ENCODE data around the gene ADCY2. TPM values are rescaled to one million over a fixed set of nuclear protein-coding genes. Genes with fewer than 3 reads are reported as not detected.
A peak's percentile ranks its signal among the peaks of the same experiment; 100 is the strongest.

Gene ADCY2
- total RNA-seq, 1 experiment from 2014 or later = 17.3 TPM

DNA sequence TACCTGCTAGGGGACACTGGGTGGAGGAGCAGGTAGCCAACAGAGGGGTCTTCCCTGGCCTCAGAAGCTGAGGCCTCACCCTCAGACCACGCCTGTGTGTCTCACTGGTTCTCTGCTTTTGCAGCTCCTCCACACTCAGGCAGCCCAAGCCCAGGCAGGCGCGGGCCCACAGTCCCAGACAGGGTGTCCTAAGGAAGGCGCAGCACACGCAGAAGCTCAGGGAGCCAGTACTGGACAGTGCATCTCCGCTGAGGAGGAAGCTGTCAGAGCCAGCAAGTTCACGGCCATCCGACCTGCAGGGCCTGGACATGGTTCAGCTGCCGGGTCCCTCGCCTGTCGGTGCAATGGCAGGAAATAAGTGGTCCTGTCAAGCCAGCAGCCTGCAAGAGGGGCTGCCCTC is 429.7 kb downstream of the ADCY2 start:
- Histone ChIP-seq H3K4me3 (ENCODE audit: insufficient read depth, low read depth, low read length) (no peak overlapping the region), H3K27me3 (ENCODE audit: control insufficient read depth, insufficient read depth, low read length) (no peaks in the 10 kb centered on the region), H3K36me3 (replicated peaks; ENCODE audit: control insufficient read depth, insufficient read depth, low read length) (peaks cover 22% of the 10 kb centered on the region)
- no peak for DNase-seq

DNA sequence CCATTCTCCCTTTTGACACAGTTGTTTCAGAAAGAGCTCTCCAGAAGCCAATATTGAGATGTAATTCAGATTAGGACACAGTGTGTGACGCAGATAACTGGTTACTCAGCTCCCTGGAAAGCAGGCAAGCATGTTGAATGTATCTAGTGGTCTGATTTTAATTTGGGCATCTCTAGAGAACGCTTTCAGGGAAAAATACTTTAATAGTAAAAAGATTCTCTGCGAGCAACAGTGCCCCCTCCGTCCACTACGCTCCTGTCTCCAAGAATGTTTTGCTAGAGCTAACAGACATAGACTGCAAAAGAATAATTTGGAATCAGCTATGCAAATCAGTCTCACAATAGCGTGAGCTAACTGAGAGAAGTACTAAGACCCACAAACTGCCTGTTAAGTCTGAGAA is 431.7 kb downstream of the ADCY2 start:
- no peak overlapping the region for H3K4me3 ChIP-seq (ENCODE audit: insufficient read depth, low read depth, low read length)
- H3K27me3 ChIP-seq (ENCODE audit: control insufficient read depth, insufficient read depth, low read length) = no peaks in the 10 kb centered on the region; the same call in 1 of the 2 replicates
- H3K36me3 ChIP-seq (replicated peaks; ENCODE audit: control insufficient read depth, insufficient read depth, low read length) = peaks cover 14% of the 10 kb centered on the region
- no peak for DNase-seq

DNA sequence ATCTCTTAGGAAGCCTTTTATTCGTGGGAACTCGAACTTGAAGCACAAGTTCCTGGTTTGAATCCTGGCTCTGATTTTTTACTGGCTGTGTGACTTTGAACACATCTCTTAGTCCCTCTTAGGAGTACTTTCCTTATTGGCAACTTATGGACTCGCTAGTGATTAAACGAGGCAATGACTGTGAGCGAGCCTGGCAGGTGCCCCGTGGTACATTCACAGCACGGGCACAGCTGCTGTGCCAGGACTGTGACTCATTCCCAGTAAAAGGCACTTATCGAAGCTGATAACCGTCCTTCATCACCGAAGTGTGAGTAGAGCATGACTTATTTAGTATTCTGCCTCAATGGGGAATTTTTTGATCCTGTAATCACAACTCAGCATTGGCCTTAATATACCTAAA is 432.3 kb downstream of the ADCY2 start:
- H3K4me3 ChIP-seq (ENCODE audit: insufficient read depth, low read depth, low read length) = no peak overlapping the region
- no peaks in the 10 kb centered on the region; the same call in 1 of the 2 replicates for H3K27me3 ChIP-seq (ENCODE audit: control insufficient read depth, insufficient read depth, low read length)
- peaks cover 13% of the 10 kb centered on the region for H3K36me3 ChIP-seq (replicated peaks; ENCODE audit: control insufficient read depth, insufficient read depth, low read length)
- DNase-seq = no peak

DNA sequence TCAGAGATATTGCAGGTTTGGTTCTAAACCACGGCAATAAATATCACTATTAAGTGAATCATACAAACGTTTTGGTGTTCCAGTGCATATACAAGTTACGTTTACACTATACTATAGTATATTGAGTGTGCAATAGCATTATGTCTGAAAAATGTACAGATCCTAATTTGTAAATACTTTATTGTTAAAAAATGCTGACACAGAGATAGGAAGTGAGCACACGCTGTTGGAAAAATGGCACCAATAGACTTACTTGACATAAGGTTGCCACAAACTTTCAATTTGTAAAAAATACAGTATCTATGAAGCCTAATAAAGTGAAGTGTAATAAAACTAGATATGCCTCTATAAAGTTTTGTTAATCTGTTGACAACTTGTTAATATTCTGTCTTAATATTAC is 439.0 kb downstream of the ADCY2 start:
- Histone ChIP-seq H3K27me3 (ENCODE audit: control insufficient read depth, insufficient read depth, low read length) (no peaks in the 10 kb centered on the region; the same call in 1 of the 2 replicates), H3K36me3 (replicated peaks; ENCODE audit: control insufficient read depth, insufficient read depth, low read length) (no peaks in the 10 kb centered on the region)
- no peak for DNase-seq

DNA sequence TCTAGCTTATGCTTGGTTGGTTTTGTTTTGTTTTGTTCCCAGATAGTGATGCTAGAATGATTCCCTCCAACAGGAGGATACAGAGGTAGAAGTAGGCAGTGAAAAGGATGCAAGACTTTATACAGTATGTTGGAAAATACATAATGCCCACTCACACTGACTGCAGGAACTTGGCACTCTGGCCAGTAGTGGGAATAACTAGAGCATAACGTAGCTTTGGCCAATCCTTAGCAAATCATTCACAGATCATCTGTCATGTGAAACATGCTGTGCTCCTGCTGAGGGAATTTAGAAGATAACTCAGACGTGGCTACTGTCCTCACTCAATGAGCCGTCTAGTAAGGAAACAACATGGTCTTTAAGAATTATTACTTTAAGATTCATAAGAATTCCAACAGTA is 441.5 kb downstream of the ADCY2 start:
- DNase-seq = no peak
- no peaks in the 10 kb centered on the region for H3K36me3 ChIP-seq (replicated peaks; ENCODE audit: control insufficient read depth, insufficient read depth, low read length)
- H3K4me3 ChIP-seq (ENCODE audit: insufficient read depth, low read depth, low read length) = no peak overlapping the region
- H3K27me3 ChIP-seq (ENCODE audit: control insufficient read depth, insufficient read depth, low read length) = no peaks in the 10 kb centered on the region

More for the DNA sequence above, 439.0 kb downstream of the ADCY2 start:
- H3K4me3 ChIP-seq (ENCODE audit: insufficient read depth, low read depth, low read length) = no peak overlapping the region

DNA sequence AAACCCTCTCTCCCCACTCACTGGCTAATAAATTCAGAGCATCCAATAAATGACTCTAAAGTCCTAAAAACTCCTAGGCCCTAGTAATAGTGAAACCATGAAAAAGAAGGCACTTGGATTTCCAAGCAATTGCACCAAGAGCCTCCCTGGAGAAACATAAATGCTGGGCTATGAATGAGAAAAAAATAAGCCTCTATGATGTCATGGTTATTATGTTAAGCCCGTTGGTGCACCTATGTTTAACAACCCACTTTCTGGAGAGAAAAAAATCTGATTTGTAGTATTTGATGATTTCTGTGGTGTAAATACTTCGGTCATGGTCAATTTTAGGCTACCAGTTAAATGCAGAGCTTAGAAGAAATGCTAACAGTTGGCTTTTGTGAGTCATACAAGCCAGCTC is 446.6 kb downstream of the ADCY2 start:
- Histone ChIP-seq H3K4me3 (ENCODE audit: insufficient read depth, low read depth, low read length) (no peak overlapping the region), H3K36me3 (replicated peaks; ENCODE audit: control insufficient read depth, insufficient read depth, low read length) (no peaks in the 10 kb centered on the region), H3K27me3 (ENCODE audit: control insufficient read depth, insufficient read depth, low read length) (peaks cover 2% of the 10 kb centered on the region)
- no peak for DNase-seq

DNA sequence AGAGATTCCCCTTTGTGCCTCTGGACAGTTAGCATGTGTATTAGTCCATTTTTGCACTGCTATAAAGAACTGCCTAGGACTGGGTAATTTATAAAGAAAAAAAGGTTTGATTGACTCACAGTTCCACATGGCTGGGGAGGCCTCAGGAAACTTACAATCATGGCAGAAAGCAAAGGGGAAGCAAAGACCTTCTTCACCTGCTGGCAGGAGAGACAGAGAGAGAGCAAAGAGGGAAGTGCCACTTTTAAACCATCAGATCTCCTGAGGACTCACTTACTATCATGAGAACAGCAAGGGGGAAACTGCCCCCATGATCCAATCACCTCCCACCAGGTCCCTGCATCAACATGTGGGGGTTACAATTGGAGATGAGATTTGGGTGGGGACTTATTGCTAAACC is 449.0 kb downstream of the ADCY2 start:
- no peak overlapping the region for H3K4me3 ChIP-seq (ENCODE audit: insufficient read depth, low read depth, low read length)
- DNase-seq = no peak
- H3K36me3 ChIP-seq (replicated peaks; ENCODE audit: control insufficient read depth, insufficient read depth, low read length) = no peaks in the 10 kb centered on the region
- peaks cover 20% of the 10 kb centered on the region for H3K27me3 ChIP-seq (ENCODE audit: control insufficient read depth, insufficient read depth, low read length)

DNA sequence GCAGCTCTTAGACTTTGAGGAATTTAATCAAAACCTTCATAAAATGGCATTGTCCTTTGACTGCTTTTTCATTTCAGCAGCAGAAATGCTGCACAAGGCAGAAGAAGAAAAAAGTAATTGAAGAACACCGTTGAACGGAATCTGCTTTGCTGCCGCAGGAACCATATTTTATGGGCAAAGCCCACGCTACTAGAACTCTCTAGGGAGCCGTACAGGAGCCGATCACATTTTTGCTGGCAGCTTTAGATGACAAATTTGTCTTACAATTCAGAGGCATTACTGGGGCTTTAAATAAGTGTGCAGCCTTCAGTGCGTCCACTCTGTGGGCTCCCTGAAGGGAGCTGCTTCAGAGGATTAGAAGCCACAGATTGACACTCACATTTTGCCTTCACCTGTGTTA is 449.6 kb downstream of the ADCY2 start:
- no peak for DNase-seq
- Histone ChIP-seq H3K4me3 (ENCODE audit: insufficient read depth, low read depth, low read length) (no peak overlapping the region), H3K27me3 (ENCODE audit: control insufficient read depth, insufficient read depth, low read length) (peaks cover 20% of the 10 kb centered on the region), H3K36me3 (replicated peaks; ENCODE audit: control insufficient read depth, insufficient read depth, low read length) (no peaks in the 10 kb centered on the region)

DNA sequence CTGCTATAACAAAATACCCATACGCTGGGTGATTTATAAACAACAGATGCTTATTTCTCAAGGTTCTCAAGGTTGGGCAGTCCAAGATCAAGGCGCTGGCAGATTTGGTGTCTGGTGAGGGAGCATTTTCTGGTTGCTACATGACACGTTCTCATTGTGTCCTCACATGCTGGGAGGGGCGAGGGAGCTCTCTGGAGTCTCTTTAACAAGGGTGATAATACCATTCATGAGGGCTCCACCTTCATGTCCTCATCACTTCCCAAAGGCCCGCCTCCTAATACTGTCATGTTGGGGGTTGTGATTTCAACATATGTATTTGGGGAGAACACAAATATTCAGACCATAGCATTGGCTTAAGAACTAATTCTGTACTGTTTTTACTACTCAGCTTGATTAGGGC is 450.4 kb downstream of the ADCY2 start:
- no peak overlapping the region for H3K4me3 ChIP-seq (ENCODE audit: insufficient read depth, low read depth, low read length)
- H3K36me3 ChIP-seq (replicated peaks; ENCODE audit: control insufficient read depth, insufficient read depth, low read length) = no peaks in the 10 kb centered on the region
- H3K27me3 ChIP-seq (ENCODE audit: control insufficient read depth, insufficient read depth, low read length) = peaks cover 21% of the 10 kb centered on the region
- DNase-seq = no peak

DNA sequence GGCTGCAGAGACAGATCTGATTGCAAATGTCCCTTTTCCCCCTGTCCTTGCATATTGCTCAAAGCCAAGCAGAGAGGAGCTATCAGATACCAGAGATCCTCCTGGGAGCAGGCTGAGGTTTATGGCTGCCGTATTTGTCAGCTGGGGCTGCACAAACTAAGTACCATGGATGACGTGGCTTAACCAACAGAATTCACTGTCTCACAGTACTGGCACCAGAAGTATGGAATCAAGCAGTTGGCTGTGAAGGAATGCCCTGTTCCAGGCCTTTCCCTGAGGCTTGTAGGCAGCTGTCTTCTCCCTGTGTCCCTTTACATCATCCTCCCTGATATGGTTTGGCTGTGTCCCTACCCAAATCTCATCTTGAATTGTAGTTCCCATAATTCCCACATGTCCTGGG is 452.4 kb downstream of the ADCY2 start:
- no peaks in the 10 kb centered on the region for H3K36me3 ChIP-seq (replicated peaks; ENCODE audit: control insufficient read depth, insufficient read depth, low read length)
- H3K4me3 ChIP-seq (ENCODE audit: insufficient read depth, low read depth, low read length) = no peak overlapping the region
- H3K27me3 ChIP-seq (ENCODE audit: control insufficient read depth, insufficient read depth, low read length) = peaks cover 21% of the 10 kb centered on the region
- DNase-seq = no peak

DNA sequence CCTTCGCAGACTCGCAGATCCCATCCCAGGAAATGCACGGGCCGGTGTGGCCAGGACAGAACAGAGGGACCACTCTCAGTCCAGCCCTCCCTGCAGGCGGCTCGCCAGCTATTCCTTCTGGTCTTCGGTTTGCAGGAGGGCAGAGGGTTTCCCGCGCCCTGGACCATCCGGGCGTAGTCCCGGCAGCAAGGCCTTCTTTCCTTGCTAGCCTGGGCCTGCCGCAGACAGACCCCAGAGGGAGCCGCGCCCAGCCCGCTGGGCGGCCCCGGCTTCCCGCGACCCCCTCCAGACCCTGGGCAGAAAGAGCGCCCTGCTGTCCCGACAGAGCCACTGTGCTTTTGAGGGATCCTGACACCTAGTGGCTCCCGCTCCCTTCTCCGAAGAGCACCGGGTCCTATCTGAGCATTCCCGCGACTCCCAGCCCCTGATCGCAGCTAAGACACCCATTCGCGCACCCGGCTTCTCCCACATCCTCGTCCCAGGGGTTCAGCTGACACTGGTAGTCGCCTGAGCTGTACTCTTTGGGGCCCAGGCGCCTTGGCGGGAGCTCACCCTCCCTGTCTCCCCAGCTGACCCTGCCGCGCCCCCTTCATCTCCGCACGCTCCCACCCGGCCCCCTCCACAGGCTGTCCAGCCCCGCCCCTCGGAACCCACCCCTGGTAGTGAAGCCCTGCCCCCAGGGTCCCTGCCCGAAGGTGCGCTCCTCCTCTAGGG is 453.9 kb downstream of the ADCY2 start:
- peaks cover 21% of the 10 kb centered on the region for H3K27me3 ChIP-seq (ENCODE audit: control insufficient read depth, insufficient read depth, low read length)
- peak overlapping the region; percentile 62 for H3K4me3 ChIP-seq (ENCODE audit: insufficient read depth, low read depth, low read length)
- no peaks in the 10 kb centered on the region for H3K36me3 ChIP-seq (replicated peaks; ENCODE audit: control insufficient read depth, insufficient read depth, low read length)
- DNase-seq = peak; percentile 80

DNA sequence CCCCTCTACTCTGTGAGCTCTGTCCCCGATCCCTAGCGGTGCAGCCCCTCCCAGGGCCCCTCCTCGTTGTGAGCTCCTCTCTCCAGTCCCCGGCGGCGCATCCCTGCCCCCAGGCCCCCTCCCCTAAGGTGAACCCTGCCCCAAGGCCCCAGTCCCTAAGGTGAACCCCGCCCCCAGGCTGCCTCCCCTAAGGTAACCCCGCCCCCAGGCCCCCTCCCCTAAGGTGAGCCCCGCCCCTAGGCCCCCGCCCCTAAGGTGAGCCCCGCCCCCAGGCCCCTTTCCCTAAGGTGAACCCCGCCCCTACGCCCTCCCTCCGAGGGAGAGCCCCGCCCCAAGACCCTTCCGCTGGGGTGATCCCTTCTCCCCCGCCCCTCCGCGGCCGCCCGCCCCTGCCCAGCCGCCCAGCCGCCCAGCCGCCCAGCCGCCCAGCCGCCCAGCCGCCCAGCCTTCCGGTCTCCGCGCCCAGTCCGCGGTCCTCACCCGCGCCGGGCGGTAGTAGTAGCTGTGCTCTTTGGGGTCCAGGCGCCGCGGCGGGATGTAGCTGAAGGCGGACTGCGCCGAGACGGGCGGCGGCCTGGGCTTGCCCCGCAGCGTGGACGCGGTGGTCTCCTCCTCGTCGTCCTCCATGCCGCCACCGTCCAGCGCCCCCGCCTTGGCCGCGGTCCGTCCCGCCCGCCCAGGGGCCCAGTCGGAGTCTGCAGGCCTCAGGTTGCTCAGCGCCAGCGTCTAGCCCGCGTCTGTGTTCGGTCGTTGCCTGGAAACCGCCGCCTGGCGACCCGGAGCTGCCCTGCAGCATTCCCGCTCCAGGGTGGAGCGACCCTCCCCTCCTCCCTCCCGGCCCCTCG is 454.7 kb downstream of the ADCY2 start, which contains the start of gene CFAP90:
CFAP90 (minus strand) TSS at position 739 of the 845 bp plus-strand sequence; CDS start at position 627, 112 bp downstream.
- Histone ChIP-seq H3K4me3 (ENCODE audit: insufficient read depth, low read depth, low read length) (peak within 1 kb of the TSS; percentile 77), H3K36me3 (replicated peaks; ENCODE audit: control insufficient read depth, insufficient read depth, low read length) (no peaks in the 10 kb centered on the region), H3K27me3 (ENCODE audit: control insufficient read depth, insufficient read depth, low read length) (peaks cover 21% of the 10 kb centered on the region)
- DNase-seq = peak; percentile 98

DNA sequence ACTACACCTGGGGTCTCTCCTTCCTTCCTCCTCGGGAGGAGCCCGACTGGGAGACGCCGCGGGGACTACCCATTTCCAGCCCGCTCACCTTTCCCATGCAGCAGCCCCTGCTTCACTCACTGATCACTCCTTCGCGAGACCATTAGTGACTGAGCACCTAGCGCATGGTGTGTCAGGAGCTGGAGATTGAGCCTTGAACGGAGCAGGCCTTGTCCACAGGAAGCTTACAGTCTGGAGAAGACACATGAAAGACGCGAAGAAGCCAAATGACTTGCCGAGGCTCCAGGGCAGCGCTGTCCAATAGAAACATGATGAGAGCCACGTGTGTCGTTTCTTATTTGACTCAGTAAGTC is 455.3 kb downstream of the ADCY2 start:
- H3K4me3 ChIP-seq (ENCODE audit: insufficient read depth, low read depth, low read length) = peak overlapping the region; percentile 77
- no peaks in the 10 kb centered on the region for H3K36me3 ChIP-seq (replicated peaks; ENCODE audit: control insufficient read depth, insufficient read depth, low read length)
- peaks cover 21% of the 10 kb centered on the region for H3K27me3 ChIP-seq (ENCODE audit: control insufficient read depth, insufficient read depth, low read length)
- DNase-seq = no peak

DNA sequence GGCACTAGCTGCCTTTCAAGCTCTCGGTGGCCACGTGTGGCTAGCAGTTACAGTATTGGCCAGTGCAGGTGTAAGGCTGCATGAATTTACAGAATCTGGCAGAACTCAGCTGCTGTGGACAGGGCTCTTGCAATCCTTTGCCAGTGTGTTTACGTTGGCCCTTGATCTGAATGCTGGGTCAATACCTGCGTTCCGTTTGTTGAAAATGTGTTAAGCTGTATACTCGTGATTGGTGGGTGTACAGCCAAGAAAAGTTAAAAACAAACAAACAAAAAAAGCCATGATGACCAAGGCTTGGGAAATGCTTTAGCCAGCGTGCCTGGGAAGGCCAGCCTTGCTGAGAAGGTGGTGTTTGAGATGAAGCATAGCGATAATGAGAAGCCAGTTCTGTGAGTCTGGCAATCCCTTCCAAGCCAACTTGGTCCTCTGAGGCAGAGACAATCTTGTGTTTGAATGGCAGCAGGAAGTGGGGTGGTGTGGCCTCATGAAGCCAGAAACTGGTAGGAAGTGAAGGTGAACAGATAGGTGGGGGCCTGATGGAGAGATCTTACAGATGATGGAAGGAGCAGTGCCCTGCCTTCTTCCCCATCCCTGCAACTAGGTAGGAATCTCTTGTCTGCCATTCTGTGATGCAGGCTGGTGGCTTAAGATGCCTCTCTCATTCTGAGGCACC is 455.8 kb downstream of the ADCY2 start:
- H3K27me3 ChIP-seq (ENCODE audit: control insufficient read depth, insufficient read depth, low read length) = peaks cover 21% of the 10 kb centered on the region
- DNase-seq = no peak
- H3K36me3 ChIP-seq (replicated peaks; ENCODE audit: control insufficient read depth, insufficient read depth, low read length) = no peaks in the 10 kb centered on the region
- H3K4me3 ChIP-seq (ENCODE audit: insufficient read depth, low read depth, low read length) = no peak overlapping the region
